GM19438 (cell line): ENCODE data around the gene CMSS1.
"Not testable (repeated sequence)": the region's sequence is repeated elsewhere in the genome, so short reads cannot be mapped to it uniquely, and the experiment has no call there.

Experiments
- ATAC-seq: cut with Tn5 transposase; IDR thresholded peaks from one replicate; pipeline ENCODE4 v1.9.1; 2021; ENCODE audit warnings: low read depth; ENCODE audit not compliant: unreplicated experiment

Gene CMSS1

DNA sequence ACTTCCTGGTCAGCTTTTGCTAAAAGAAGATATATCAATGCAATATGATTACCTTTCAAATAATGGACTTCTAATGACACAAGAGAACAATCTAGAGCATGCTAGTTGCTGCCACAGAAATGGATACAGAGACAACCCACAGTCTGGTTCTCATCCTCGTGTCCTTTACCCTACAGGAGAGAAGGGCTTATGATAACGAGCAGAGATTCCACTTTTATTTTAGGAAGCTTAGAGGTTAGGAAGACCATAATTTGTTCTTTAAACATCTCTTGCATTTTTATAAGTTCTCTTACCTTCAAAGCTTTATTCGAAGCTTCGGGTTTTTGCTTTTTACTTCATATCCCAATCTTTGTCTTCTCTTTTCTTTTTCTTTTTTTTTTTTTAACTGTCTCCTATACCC, 257.5 kb downstream of the CMSS1 start:
- no peak for ATAC-seq

DNA sequence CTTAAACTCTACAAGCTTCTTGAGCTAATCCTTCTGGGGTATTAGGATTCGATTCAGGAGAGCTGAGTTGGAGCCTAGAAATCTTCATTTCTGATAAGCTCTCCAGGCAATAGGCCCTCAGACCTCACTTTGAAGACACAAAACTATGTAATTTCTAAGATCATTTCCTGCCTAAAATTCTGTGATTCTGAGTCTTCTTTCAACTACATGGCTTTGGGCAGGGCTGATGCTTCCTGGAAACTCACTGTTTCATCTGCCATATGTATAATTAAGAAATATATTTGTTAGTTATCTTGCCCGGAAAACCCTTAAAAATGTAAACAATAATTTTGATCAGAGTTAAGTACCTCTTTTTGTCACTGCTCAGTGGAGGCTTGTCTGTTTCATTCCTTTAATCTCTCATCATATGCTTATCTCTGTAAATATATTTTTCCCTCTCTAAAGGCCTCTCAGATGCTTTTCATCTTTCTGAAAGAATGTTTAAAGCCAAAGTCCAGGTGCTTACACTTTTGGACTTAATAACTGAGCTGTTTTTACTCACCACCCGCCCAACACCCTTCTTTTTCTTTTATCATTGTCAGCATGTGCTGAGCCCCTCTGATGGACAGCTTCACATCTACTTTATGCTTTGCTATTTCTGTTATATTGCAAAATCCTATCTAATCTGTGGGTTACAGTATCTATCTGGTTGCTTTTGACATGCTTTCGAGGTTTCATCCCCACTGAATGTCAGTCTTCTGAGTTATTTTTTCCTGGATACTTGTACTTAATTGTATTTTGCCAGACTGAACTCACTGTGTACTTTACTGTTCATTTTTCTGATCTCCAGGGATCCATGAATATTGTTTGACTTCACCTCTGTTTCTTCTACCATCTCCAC, 258.4 kb downstream of the CMSS1 start:
- no peak for ATAC-seq

DNA sequence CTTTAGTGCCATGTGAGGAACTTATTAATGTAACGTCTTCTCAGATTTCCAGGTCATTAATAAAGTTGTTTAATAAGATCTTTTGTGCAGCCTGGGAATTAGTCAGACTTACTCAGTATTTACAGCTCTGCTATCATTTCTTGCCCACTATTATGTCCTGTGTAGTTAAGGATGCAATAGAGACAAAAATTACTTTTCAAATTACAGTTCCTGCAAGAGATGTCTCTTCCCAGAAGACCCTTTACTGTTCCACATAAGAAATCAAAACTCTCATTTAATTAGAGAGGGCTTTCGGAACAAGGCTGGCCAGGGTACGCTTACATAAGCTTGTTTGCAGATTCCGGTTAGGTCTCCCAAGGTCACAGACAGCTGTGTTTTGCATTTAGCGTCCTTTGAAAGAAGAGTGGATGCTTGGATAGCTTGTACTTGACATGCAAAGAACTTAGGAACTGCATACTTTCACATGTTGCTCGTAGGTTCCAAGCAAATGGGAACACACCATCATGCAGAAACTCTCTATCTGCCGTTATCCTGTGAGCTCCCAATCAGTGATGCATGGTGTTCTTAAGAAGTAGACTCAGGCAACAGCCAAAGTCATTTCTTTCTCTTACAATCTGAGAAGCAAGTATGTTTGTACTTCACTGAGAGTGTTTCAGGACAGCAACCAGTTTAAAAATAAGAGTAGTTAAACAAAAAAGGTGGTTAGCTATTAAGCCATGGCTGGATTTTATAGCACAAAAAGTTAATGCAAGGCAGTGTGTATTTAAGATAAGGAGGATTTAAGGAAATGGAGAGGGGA, 259.3 kb downstream of the CMSS1 start:
- ATAC-seq: no peak

DNA sequence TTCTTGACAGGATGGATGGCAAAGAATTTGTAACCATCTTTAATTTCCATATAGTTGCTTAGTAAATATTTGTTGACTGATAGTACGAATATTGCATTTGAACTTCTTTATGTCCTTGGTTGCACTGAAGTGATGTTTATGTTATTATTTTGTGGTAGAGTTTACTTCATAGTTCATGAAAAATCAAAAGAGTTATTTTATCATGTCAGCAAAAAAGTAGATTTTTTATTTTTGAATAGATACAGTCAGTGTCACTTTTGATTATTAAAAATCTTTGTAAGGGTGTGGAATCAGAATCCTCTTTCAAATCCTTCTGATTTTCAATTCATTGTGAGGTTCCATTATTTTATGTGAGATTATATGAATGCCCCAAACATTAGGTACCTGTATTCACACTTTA, 261.7 kb downstream of the CMSS1 start:
- ATAC-seq: no peak

DNA sequence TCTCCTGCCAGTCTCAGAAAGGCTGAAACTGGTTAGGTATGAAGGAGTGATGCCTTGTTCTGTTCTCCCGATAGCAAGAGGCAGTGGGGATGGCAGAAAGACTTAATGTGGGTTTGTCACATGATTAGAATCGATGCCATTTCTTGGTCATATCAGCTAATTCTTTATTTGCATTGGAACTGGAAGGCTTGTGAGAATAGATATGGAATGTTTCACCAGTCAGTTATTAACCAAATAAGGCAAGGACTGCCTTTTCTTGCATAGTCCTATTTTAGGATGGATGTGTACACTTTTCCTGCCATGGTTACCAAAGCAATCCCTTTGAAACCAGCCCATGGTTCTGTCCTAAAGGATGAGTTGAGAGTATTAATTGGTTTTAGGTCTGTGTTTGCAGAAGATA, 262.9 kb downstream of the CMSS1 start:
- ATAC-seq: no peak

DNA sequence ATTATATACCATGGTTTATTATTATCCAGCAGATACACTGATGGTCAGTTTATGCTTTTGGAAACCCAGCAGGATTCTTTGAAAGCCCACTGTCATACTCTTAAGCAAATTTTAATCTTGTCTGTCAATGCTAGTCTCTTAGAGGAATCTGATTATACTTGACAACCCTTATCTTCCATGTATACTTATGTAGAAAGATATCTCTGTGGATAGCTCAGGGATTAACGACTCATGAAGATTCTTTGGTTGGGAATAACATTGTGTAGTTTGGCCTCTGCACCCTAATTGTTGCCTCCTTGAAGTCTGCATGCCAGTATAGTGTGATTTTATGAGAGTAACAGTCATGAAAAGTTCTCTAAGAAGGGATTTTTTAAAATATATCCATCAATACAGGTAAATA, 263.6 kb downstream of the CMSS1 start:
- ATAC-seq: no peak

DNA sequence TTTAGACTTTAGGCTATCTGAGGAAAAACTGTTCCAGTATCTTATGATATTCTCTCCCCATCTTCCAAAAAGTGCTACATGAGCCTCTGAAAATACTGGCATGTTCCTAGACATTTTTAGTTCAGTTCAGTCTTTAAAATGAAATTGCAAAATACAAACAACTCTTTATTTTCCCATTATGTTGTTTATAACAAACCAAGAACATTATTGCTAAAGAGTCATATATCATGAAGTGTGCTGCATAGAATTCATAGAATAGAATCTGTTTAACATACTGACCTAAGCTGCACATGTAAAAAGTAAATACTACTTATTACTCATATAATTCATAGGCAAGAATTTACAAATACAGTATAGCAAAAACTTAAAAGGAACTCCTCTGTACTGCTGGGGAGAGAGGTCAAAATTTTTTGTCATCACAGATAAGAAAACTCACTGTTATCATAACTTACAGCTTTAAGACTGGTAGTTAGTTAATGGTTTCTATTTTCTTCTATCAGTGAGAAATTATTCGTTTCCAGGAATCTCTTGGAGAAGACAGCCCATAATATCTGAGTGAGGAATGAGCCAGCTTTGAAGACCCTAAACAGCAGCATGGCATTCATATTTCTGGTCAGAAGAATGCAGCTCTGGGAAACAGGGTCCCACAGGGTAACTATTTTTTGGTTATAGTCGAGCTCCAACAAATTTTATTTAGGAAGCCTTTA, 264.5 kb downstream of the CMSS1 start:
- no peak for ATAC-seq

DNA sequence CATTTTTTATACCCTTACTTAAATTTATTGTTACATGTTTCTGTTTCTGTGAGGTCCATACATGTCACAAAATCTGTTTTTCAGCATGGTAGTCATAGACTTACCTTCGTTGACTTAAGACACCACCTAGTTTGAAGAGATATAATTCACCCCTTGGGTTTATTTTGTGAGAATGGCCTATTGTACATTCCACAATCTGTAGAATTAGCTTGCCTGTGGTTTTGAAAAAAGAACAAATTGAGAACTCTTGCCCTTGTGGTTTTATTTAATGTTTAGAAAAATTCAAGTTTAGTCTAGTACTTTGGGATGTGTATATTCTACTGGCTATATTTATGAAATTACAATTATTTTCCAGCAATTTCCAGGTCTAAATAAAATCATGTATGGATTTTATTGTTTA, 265.1 kb downstream of the CMSS1 start:
- no peak for ATAC-seq

DNA sequence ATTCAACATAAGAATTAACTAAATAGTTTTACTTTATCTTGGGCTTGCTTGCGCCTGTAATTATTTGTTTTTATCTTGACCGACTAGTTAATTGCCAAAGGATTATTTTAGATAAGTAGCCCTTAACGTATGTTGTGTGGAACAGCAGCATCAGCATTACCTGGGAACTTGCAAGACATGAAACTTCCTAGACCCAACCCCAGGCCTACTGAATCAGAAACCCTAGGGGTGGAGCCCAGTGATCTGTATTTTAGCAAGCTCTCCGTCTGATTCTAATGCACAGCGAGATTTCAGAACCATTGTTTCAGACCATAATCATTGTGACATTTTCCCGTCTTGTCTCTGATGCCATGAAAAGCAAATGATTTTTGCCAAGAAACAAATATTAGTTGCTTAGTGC, 265.5 kb downstream of the CMSS1 start:
- ATAC-seq: no peak

DNA sequence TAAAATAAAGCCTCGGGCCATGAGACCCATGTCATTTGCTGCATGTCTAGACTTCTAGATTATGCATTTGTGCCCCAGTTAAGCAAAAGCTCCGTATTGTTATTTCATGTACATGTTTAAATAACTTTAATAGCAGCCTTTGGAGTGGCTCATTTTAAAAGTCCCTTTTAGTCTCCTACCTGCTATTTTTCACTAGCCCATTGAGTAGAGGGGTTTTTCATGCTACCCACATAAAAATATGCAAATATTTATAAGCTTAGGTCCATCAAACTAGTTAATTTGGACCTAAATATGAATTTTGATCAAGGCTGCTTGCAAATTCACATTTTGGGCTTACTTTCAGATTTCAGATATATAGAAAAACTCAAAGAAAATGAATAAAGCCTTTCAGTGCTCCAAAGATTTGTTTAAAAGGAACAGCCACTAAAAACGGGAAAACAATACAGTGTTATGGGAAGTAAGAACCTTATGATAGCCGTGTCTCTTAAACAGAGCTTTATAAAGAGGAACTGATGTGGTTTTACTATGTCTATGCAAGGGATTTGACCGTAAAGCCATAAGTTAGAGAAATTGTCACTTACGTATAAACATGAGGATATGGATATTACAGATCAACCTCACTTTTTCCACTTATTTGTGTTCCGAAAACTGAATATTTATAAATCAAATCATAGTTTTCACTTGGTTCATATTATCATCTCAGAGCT, 266.6 kb downstream of the CMSS1 start:
- no peak for ATAC-seq

DNA sequence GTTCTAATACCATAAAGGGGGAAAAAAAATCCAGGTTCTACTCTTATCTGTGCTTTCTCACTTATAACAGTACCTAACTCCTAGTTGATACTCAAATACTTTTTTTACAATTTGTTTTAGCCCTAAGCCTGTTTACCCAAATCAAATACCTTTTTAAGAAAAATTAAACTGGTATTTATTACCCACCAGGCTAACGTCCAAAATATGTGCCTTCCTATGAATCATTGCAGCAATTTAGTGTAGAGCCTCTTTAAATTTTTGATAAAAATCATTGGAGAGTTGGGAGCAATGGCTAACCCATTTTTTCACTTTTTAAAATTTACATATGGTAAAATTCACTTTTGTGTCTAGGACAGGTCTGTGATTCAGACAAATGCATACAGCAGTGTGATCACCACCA, 268.7 kb downstream of the CMSS1 start:
- ATAC-seq: no peak

DNA sequence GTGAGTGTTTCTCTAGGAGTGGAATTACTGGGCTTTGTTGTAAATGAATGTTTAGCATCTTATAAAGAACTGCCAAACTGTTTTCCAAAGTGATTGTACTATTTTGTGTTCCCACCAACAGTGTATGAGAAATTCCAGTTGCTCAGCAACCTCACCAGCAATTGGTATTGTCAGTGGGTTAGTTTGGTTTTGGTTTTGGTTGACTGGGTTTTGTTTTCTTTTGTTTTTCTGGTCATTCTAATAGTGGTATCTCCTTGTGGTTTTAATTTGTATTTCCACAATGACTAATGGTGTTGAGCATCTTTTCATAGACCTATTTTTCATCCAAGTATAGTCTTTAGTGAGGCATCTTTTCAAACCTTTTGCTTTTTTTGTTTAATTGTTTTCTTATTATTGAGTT, 269.5 kb downstream of the CMSS1 start:
- peak; percentile 84 for ATAC-seq

DNA sequence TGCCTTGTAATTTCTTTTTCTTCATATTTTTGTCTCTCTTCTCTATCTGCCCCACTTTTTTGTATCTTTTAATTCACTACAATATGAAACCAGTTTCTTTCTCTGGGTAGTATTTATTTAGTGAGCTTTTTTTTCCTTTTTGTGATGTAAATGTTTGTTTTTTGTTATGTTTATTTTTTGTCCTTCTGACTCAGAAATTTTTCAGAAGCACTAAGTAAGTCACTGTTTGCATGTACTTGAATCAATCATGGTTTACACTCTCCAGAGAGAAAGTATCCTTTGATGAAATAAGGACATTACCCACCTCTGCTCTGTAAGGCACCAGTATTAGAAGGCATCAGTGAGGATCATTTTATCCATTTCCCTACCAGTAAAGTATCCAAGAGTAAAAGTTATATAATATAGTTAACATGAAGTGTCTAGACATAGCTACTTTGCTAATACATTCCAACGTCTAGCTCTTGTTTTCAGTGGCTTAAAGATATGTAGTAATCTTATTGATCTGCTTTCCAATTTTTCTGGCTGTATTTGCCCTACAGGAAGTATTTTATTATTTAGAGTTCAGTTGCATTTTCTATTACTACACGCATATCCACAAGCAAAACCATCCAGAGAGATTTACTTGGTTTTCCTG, 271.2 kb downstream of the CMSS1 start:
- ATAC-seq: no peak

DNA sequence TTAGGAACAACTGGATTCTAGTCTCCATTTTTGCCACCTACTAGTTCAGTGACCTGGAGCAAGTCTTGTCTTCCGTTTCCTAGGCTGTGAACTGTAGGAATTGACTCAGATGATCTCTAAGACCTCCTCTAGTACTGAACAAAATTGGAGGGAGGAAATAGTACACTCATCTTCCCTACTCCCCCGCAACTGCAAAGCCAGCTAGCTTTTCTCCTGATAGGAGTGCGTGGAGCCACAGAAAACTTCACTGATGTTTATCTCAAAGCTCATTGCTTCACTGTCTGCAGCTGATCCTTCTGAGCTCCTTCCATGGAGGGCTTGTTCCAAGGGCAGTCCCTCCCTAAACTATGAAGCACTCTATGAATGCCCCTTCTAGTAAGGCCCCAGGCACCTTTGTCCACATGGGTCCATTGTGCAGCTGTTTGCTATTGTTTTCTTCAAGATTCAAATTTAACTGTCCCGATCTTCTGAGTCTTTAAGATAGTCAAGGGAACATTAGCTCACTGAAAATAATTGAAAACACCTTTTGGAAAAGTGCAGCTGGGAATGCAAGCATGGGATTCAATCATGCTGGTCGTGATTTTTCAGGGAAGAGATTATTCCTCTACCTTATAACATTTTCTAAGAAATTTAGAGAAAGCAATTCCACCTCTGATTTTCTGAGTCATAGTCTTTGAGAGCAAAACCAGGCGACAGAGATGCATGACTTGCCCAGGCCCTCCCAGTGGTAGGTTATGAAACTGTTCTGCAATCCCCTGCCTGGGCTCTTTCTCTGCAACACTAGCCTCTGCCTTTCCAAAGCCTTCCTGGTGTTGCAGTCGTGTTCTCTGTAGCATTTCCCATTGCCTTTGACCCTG, 272.4 kb downstream of the CMSS1 start:
- ATAC-seq: peak; percentile 71

DNA sequence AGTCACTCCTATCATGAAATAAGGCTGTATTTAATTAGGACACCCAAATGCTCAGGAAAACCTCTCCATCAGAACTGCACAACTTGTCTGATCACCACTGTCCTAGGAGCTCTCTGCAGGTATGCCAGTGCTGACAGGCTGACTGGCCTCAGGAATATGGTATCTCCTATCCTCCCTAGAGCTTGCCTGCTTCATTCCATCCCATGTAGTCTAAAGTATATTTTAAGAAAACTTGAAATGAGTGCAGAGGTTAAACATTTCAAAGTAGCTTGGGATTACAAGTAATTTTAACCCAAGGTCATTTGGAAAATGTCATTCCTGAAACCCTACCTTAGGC, 273.0 kb downstream of the CMSS1 start:
- no peak for ATAC-seq

DNA sequence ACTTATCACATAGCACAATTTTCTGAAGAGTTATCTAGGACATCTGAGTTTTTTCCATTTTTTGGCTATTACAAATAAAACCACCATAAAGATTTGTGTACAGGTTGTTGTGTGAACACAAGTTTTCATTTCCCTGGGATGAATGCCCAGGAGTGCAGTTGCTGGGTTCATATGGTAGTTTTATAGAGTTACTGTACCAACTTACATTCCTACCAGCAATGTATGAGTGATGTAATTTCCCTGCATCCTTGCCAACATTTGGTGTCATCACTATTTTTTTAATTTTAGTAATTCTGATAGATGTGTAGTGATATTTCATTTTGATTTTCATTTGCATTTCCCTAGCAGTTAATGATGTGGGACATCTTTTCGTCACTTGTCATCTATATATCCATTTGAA, 276.2 kb downstream of the CMSS1 start:
- no peak for ATAC-seq

DNA sequence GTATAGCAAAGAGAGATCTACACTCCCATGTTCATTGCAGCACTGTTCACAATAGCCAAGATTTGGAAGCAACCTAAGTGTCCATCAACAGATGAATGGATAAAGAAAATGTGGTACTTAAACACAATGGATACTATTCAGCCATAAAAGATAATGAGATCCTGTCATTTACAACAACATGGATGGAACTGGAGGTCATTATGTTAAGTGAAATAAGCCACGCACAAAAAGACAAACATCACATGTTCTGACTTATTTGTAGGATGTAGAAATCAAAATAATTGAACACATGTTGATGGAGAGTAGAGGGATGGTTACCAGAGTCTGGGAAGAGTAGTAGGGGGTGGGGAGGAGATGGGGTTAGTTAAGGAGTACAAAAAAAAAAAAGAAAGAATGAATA, 278.6 kb downstream of the CMSS1 start:
- not testable (repeated sequence) for ATAC-seq

DNA sequence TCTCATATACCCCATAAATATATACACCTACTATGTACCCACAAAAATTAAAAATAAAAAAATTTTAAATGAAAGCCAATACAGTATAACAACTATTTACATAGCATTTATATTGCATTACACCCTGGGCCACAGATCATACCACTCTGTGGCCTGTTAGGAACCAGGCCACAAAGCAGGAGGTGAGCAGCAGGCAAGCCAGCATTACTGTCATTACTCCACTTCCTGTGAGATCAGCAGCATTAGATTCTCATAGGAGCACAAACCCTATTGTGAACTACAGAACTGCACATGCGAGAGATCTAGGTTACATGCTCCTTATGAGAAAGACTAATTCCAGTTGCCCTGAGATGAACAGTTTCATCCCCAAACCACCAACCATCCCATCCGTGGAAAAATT, 279.2 kb downstream of the CMSS1 start:
- ATAC-seq: no peak
